Muscle layer of duodenum (tissue), 2 donors: ENCODE results near the gene SSH2.
"Not testable (repeated sequence)": the region's sequence is repeated elsewhere in the genome, so short reads cannot be mapped to it uniquely, and the experiment has no call there.

Experiments used
- H3K27ac ChIP-seq: one replicate; pipeline ENCODE4 v1.7.0; 2013; ENCODE audit warnings: mild to moderate bottlenecking, low read length
- H3K27me3 ChIP-seq: one replicate; pipeline ENCODE4 v1.7.0; 2013; ENCODE audit warnings: low read depth, mild to moderate bottlenecking, control low read depth, low read length
- H3K36me3 ChIP-seq, 2 donors: one replicate each; pipeline ENCODE4 v1.7.0; 2013; ENCODE audit warnings: low read length in 2 of 2, control low read depth in 1 of 2, mild to moderate bottlenecking in 1 of 2; ENCODE audit not compliant: insufficient read depth in 2 of 2, control insufficient read depth in 1 of 2
- H3K4me1 ChIP-seq, 2 donors: one replicate each; pipeline ENCODE4 v1.7.0; 2013; ENCODE audit warnings: low read length in 2 of 2, mild to moderate bottlenecking in 2 of 2, control low read depth in 1 of 2, moderate library complexity in 1 of 2; ENCODE audit not compliant: insufficient read depth in 2 of 2, control insufficient read depth in 1 of 2
- H3K4me3 ChIP-seq, 2 donors: one replicate each; pipeline ENCODE4 v1.7.0; 2013; ENCODE audit warnings: low read length in 2 of 2, low read depth in 1 of 2, mild to moderate bottlenecking in 1 of 2
- H3K9me3 ChIP-seq, 2 donors: one replicate each; pipeline ENCODE4 v1.7.0; 2013; ENCODE audit warnings: low read length in 2 of 2, control low read depth in 1 of 2, mild to moderate bottlenecking in 1 of 2; ENCODE audit not compliant: control insufficient read depth in 1 of 2
- donor health status: healthy.

SSH2 gene

GRCh38 chr17:29929533-29930408, at the start of gene SSH2:
Gene SSH2, minus strand, starts transcription at chr17:29930228. Its CDS starts 228 bp downstream, at chr17:29930000.
- H3K4me1 ChIP-seq = peaks cover 7 to 18% of the 10 kb centered on the region in 2 donors
- peak within 1 kb of the TSS; percentile 93 for H3K27ac ChIP-seq
- H3K27me3 ChIP-seq = no peaks in the 10 kb centered on the region
- no peaks in the 10 kb centered on the region for H3K9me3 ChIP-seq
- peak within 1 kb of the TSS; percentile 94 to 96 for H3K4me3 ChIP-seq
- no peaks in the 10 kb centered on the region for H3K36me3 ChIP-seq

DNA sequence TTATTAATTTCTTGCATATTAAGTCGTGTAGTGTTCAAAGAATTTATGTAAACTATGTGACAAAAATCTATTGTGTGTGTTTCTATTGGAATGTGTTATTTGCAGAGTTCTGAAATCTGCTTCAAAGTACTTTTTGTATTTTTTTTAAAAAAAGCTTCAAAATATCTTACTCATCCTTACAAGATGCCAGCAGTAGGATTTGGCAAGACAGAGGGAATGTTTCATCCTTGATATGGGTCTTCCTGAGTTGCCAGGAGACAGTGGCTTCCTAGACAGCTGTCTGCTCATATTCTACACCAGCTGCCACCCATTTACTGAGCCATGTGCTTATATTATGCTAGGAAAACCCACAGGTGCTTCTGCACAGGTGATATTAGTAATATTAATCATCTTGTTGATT, 47.8 kb upstream of the SSH2 start:
- no peaks in the 10 kb centered on the region for H3K4me1 ChIP-seq
- no peaks in the 10 kb centered on the region for H3K36me3 ChIP-seq
- no peak overlapping the region for H3K27ac ChIP-seq
- no peak overlapping the region for H3K4me3 ChIP-seq
- H3K9me3 ChIP-seq = no peaks in the 10 kb centered on the region
- H3K27me3 ChIP-seq = no peaks in the 10 kb centered on the region

GRCh38 chr17:29973005-29973404, 43.0 kb upstream of the SSH2 start:
- Histone ChIP-seq H3K4me3 (no peak overlapping the region), H3K9me3 (no peaks in the 10 kb centered on the region), H3K27me3 (no peaks in the 10 kb centered on the region), H3K27ac (no peak overlapping the region), H3K36me3 (no peaks in the 10 kb centered on the region), H3K4me1 (no peaks in the 10 kb centered on the region)

DNA sequence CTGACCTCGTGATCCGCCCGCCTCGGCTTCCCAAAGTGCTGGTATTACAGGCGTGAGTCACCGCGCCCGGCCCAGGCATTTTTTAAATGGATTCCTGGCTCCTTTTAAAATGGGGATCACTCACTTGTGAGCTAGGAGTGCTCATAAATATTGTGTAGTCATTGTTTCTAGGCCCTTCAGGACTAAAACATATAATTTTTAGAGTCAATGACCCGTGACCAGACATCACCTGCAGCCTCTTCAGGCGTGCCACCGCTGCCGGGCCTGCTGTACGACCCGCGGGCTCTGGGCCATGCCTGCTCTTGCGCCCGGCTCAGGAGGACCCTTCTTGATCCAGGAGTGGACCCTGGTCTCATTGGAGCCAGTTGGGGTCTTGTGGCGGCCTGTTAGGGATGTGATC, 42.2 kb upstream of the SSH2 start:
- Histone ChIP-seq H3K36me3 (no peaks in the 10 kb centered on the region), H3K4me1 (no peaks in the 10 kb centered on the region), H3K4me3 (no peak overlapping the region), H3K27me3 (no peaks in the 10 kb centered on the region), H3K27ac (no peak overlapping the region), H3K9me3 (no peaks in the 10 kb centered on the region)

GRCh38 chr17:29968271-29968670, 38.2 kb upstream of the SSH2 start:
- H3K27me3 ChIP-seq = no peaks in the 10 kb centered on the region
- H3K4me3 ChIP-seq = no peak overlapping the region
- no peaks in the 10 kb centered on the region for H3K4me1 ChIP-seq
- peaks cover 0 to 5% of the 10 kb centered on the region in 2 donors for H3K9me3 ChIP-seq
- H3K36me3 ChIP-seq = no peaks in the 10 kb centered on the region
- H3K27ac ChIP-seq = no peak overlapping the region

GRCh38 chr17:29962656-29963055, 32.6 kb upstream of the SSH2 start:
- no peaks in the 10 kb centered on the region for H3K27me3 ChIP-seq
- H3K4me3 ChIP-seq = no peak overlapping the region
- H3K27ac ChIP-seq = no peak overlapping the region
- no peaks in the 10 kb centered on the region for H3K4me1 ChIP-seq
- peaks cover 0 to 5% of the 10 kb centered on the region in 2 donors for H3K9me3 ChIP-seq
- H3K36me3 ChIP-seq = no peaks in the 10 kb centered on the region

- Histone ChIP-seq H3K27ac (no peak overlapping the region), H3K4me3 (no peak overlapping the region), H3K36me3 (no peaks in the 10 kb centered on the region), H3K27me3 (no peaks in the 10 kb centered on the region), H3K9me3 (peaks cover 0 to 5% of the 10 kb centered on the region in 2 donors), H3K4me1 (no peaks in the 10 kb centered on the region)
These were observed 29.8 kb upstream of the SSH2 start for GRCh38 chr17:29959658-29960337.

DNA sequence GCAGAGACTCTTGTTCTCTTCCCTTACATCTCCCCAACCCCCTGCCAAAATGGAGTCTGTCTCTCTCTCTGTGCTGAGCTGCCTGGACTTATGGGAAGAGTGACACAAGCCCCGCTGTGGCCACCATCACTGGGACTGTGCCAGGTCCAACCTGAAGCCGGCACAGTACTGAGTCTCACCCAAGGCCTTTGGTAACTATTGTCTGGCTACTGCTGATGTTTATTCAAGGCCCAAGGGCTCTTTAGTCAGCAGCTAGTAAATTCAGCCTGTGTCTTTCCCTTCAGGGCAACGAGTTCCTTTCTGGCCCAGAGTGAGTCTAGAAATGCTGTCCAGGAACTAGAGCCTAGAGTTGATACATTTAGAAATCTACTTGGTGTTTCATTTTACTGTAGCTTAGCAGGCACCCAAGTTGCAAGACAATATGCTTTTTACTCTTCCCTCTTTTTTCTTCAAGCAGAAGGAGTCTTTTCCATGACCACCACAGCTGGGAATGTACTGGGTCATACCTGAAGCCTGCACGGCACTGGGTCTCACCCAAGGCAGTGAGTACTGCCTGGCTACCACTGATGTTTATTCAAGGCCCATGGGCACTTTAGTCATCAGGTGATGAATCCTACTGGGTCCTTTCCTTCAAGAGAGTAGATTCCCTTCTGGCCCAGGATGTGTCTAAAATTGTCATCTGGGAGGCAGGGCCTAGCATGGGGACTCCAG, 29.1 kb upstream of the SSH2 start:
- Histone ChIP-seq H3K4me1 (no peaks in the 10 kb centered on the region), H3K27me3 (no peaks in the 10 kb centered on the region), H3K27ac (no peak overlapping the region), H3K4me3 (no peak overlapping the region), H3K9me3 (peaks cover 0 to 3% of the 10 kb centered on the region in 2 donors), H3K36me3 (no peaks in the 10 kb centered on the region)

DNA sequence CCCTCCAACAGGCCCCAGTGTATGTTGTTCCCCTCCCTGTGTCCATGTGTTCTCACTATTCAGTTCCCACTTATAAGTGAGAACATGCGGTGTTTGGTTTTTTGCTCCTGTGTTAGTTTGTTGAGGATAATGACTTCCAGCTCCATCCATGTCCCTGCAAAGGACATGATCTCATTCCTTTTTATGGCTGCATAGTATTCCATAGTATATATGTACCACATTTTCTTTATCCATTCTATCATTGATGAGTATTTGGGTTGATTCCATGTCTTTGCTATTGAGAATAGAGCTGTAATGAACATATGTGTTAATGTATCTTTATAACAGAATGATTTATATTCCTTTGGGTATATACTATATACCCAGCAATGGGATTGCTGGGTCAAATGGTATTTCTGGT, 27.5 kb upstream of the SSH2 start:
- H3K27me3 ChIP-seq, H3K4me3 ChIP-seq, H3K27ac ChIP-seq, H3K4me1 ChIP-seq, H3K9me3 ChIP-seq, H3K36me3 ChIP-seq: not testable (repeated sequence)

DNA sequence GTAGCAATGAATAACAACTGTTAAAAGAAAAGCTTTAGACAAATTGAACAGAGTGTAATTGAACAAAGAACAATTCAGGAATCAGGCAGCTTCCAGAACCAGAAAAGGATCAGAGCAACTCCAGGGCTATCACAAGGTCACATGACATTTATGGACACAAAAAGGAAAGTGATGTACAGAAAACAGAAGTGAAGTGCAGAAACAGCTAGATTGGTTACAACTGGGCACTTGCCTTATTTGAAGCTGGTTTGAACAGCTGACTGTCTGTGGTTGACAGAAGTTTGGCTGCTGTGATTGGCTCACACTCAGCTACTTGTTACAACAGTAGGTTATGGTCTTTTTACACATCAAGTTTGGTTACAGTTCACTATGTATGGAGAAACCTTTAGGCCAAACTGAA, 26.2 kb upstream of the SSH2 start:
- Histone ChIP-seq H3K4me1 (no peaks in the 10 kb centered on the region), H3K9me3 (no peaks in the 10 kb centered on the region), H3K27me3 (no peaks in the 10 kb centered on the region), H3K4me3 (no peak overlapping the region), H3K36me3 (no peaks in the 10 kb centered on the region), H3K27ac (no peak overlapping the region)

DNA sequence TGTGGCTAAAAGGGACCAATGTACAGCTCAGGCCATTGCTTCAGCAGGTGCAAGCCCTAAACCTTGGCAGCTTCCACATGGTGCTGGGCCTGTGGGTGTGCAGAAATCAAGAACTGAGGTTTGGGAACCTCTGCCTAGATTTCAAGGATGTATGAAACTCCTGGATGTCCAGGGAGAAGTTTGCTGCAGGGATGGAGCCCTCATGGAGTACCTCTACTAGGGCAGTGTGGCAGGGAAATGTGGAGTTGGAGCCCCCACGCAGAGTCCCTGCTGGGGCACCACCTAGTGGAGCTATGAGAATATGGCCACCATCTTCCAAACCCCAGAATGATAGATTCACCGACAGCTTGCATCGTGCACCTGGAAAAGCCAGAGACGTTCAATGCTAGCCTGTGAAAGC, 24.4 kb upstream of the SSH2 start:
- Histone ChIP-seq H3K4me3 (no peak overlapping the region), H3K27ac (no peak overlapping the region), H3K4me1 (no peaks in the 10 kb centered on the region), H3K27me3 (no peaks in the 10 kb centered on the region), H3K9me3 (no peaks in the 10 kb centered on the region), H3K36me3 (no peaks in the 10 kb centered on the region)
